ENCODE measurements around the gene UNC5A.

The UNC5A gene

GRCh38 chr5:176814313-176814685 lies 3.9 kb downstream of the UNC5A start:
- Histone ChIP-seq H3K4me1 (ENCODE audit: control insufficient read depth, insufficient read depth, low read depth, low read length) (peaks cover 54% of the 10 kb centered on the region), H2BK15ac (ENCODE audit: low read depth, poor library complexity, severe bottlenecking) (no peak overlapping the region), H3K18ac (ENCODE audit: low read depth in 1 of 2, low read length in 2 of 2) (no peak overlapping the region), H3K23ac (ENCODE audit: low read length in 2 of 2) (no peak overlapping the region), H4K91ac (ENCODE audit: low read length) (no peak overlapping the region), H3K4ac (ENCODE audit: low read depth in 1 of 2, low read length in 2 of 2) (no peak overlapping the region), H3K9me3 (ENCODE audit: control insufficient read depth, low read length) (peaks cover 2% of the 10 kb centered on the region), H3K4me3 (ENCODE audit: insufficient read depth in 1 of 2, low read depth in 1 of 2, low read length in 2 of 2) (no peak overlapping the region), H2AFZ (ENCODE audit: low read depth, low read length) (no peak overlapping the region), H4K8ac (ENCODE audit: low read length) (no peak overlapping the region), H3K14ac (ENCODE audit: low read length in 2 of 2) (no peak overlapping the region), H3K4me2 (ENCODE audit: low read length, poor library complexity, severe bottlenecking) (no peak overlapping the region), H3K79me1 (replicated peaks; ENCODE audit: low read length, poor library complexity, severe bottlenecking) (peaks cover 30% of the 10 kb centered on the region), H3K36me3 (ENCODE audit: control insufficient read depth in 1 of 2, insufficient read depth in 2 of 2, low read depth in 1 of 2, low read length in 2 of 2) (peaks cover 0 to 4% of the 10 kb centered on the region in 2 experiments), H2BK12ac (ENCODE audit: low read length in 2 of 2) (no peak overlapping the region), H2BK120ac (ENCODE audit: low read depth, low read length) (no peak overlapping the region), H3K27me3 (ENCODE audit: control insufficient read depth in 1 of 2, insufficient read depth in 1 of 2, low read length in 2 of 2) (peaks cover 4 to 85% of the 10 kb centered on the region in 2 experiments), H2AK5ac (ENCODE audit: low read length, severe bottlenecking) (no peak overlapping the region), H3K27ac (ENCODE audit: low read length, poor library complexity, severe bottlenecking) (no peak overlapping the region), H2BK5ac (ENCODE audit: low read depth, low read length, poor library complexity, severe bottlenecking) (no peak overlapping the region), H3K9ac (ENCODE audit: low read length) (no peak overlapping the region)
- 82% methylated on average over 6 of the region's 6 CpGs for WGBS
- no peak for DNase-seq

DNA sequence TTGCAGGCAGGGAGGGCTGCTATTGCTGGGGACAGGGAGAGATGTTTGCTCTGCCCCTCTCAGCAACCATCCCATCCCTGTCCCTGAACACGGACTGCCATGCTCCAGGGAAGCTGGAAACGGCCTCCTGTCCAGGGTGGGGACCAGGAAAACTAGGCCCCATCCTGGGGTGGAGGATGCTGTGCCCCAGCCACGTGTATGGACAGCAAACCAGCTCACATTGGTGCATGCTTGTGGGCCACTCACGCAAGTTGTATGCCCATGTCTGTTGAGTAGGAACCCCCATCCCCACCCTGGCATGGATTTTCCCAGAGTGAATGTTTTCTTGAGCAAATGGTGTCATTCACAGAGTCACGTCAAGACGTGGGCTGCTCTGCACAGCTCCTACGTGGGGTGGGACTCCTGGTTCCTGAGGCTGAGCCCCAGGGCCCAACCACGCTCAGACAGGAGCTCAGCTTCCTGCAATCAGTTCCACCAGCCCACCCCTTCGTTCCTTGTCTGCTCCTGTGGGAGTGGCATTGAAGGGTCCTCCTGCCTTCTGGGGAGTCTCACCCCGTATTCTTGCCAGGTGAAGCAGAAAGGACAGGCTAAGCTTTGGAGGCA lies 4.6 kb downstream of the UNC5A start:
- H3K27ac ChIP-seq (ENCODE audit: low read length, poor library complexity, severe bottlenecking): no peak overlapping the region
- no peak overlapping the region for H3K9ac ChIP-seq (ENCODE audit: low read length)
- no peak overlapping the region for H2BK12ac ChIP-seq (ENCODE audit: low read length in 2 of 2)
- H3K36me3 ChIP-seq (ENCODE audit: control insufficient read depth in 1 of 2, insufficient read depth in 2 of 2, low read depth in 1 of 2, low read length in 2 of 2): peaks cover 0 to 4% of the 10 kb centered on the region in 2 experiments
- H2BK120ac ChIP-seq (ENCODE audit: low read depth, low read length): no peak overlapping the region
- WGBS: 55% methylated on average over 10 of the region's 10 CpGs
- no peak overlapping the region for H4K91ac ChIP-seq (ENCODE audit: low read length)
- H3K4me3 ChIP-seq (ENCODE audit: insufficient read depth in 1 of 2, low read depth in 1 of 2, low read length in 2 of 2): no peak overlapping the region
- no peak overlapping the region for H3K14ac ChIP-seq (ENCODE audit: low read length in 2 of 2)
- H3K18ac ChIP-seq (ENCODE audit: low read depth in 1 of 2, low read length in 2 of 2): no peak overlapping the region
- no peak overlapping the region for H2AK5ac ChIP-seq (ENCODE audit: low read length, severe bottlenecking)
- no peak overlapping the region for H2BK15ac ChIP-seq (ENCODE audit: low read depth, poor library complexity, severe bottlenecking)
- H3K4me1 ChIP-seq (ENCODE audit: control insufficient read depth, insufficient read depth, low read depth, low read length): peaks cover 48% of the 10 kb centered on the region
- H3K23ac ChIP-seq (ENCODE audit: low read length in 2 of 2): no peak overlapping the region
- H3K27me3 ChIP-seq (ENCODE audit: control insufficient read depth in 1 of 2, insufficient read depth in 1 of 2, low read length in 2 of 2): peaks cover 0 to 84% of the 10 kb centered on the region in 2 experiments
- H3K4me2 ChIP-seq (ENCODE audit: low read length, poor library complexity, severe bottlenecking): no peak overlapping the region
- H2AFZ ChIP-seq (ENCODE audit: low read depth, low read length): no peak overlapping the region
- H4K8ac ChIP-seq (ENCODE audit: low read length): no peak overlapping the region
- DNase-seq: no peak
- peaks cover 33% of the 10 kb centered on the region for H3K79me1 ChIP-seq (replicated peaks; ENCODE audit: low read length, poor library complexity, severe bottlenecking)
- no peak overlapping the region for H2BK5ac ChIP-seq (ENCODE audit: low read depth, low read length, poor library complexity, severe bottlenecking)
- H3K9me3 ChIP-seq (ENCODE audit: control insufficient read depth, low read length): peaks cover 5% of the 10 kb centered on the region
- H3K4ac ChIP-seq (ENCODE audit: low read depth in 1 of 2, low read length in 2 of 2): no peak overlapping the region

DNA sequence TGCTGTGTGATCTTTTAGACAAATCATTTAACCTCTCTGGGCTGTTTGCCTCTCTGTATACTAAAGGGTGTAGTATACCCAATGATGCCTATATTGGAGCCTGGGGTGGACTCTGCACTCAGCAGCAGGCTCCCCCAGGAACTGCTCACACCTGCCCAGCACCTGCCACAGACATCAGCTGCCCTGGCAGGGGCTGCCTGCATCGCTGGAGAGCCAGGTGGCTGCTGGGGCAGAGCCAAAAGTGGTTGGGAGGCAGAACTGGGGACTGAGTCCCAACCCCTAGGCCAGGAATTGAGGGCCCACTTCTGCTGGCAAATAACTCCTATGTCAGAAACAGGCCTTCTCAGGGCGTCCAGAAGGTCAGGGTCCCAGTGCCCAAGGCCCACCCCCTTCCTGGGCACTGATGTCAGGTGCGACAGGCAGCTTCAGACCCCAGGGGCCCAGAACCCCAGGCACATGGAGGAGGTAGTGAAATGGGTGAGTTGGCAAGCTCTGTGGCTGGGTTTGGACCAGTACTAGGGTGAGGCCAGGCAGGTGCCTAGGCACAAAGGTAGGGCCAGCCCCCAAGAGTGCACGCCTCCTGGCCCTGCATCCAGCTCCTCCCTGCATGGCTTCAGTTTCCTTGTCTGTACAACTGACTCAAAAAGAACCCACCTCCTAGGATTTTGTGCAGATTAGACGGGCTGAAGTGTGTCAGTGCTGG lies 5.8 kb downstream of the UNC5A start:
- H4K91ac ChIP-seq (ENCODE audit: low read length): no peak overlapping the region
- H2BK15ac ChIP-seq (ENCODE audit: low read depth, poor library complexity, severe bottlenecking): no peak overlapping the region
- H2BK5ac ChIP-seq (ENCODE audit: low read depth, low read length, poor library complexity, severe bottlenecking): no peak overlapping the region
- no peak overlapping the region for H2BK120ac ChIP-seq (ENCODE audit: low read depth, low read length)
- WGBS: 75% methylated on average over 5 of the region's 5 CpGs
- H4K8ac ChIP-seq (ENCODE audit: low read length): no peak overlapping the region
- H3K18ac ChIP-seq (ENCODE audit: low read depth in 1 of 2, low read length in 2 of 2): no peak overlapping the region
- H3K4me2 ChIP-seq (ENCODE audit: low read length, poor library complexity, severe bottlenecking): no peak overlapping the region
- H2BK12ac ChIP-seq (ENCODE audit: low read length in 2 of 2): no peak overlapping the region
- peaks cover 29% of the 10 kb centered on the region for H3K79me1 ChIP-seq (replicated peaks; ENCODE audit: low read length, poor library complexity, severe bottlenecking)
- no peak overlapping the region for H3K4me3 ChIP-seq (ENCODE audit: insufficient read depth in 1 of 2, low read depth in 1 of 2, low read length in 2 of 2)
- H3K14ac ChIP-seq (ENCODE audit: low read length in 2 of 2): no peak overlapping the region
- no peak overlapping the region for H3K23ac ChIP-seq (ENCODE audit: low read length in 2 of 2)
- no peak overlapping the region for H3K4ac ChIP-seq (ENCODE audit: low read depth in 1 of 2, low read length in 2 of 2)
- H3K27ac ChIP-seq (ENCODE audit: low read length, poor library complexity, severe bottlenecking): no peak overlapping the region
- H3K9me3 ChIP-seq (ENCODE audit: control insufficient read depth, low read length): peaks cover 5% of the 10 kb centered on the region
- no peak overlapping the region for H2AFZ ChIP-seq (ENCODE audit: low read depth, low read length)
- no peak overlapping the region for H3K9ac ChIP-seq (ENCODE audit: low read length)
- H3K4me1 ChIP-seq (ENCODE audit: control insufficient read depth, insufficient read depth, low read depth, low read length): peaks cover 42% of the 10 kb centered on the region
- H3K27me3 ChIP-seq (ENCODE audit: control insufficient read depth in 1 of 2, insufficient read depth in 1 of 2, low read length in 2 of 2): peaks cover 0 to 90% of the 10 kb centered on the region in 2 experiments
- no peak overlapping the region for H2AK5ac ChIP-seq (ENCODE audit: low read length, severe bottlenecking)
- H3K36me3 ChIP-seq (ENCODE audit: control insufficient read depth in 1 of 2, insufficient read depth in 2 of 2, low read depth in 1 of 2, low read length in 2 of 2): peaks cover 0 to 4% of the 10 kb centered on the region in 2 experiments
- DNase-seq: no peak

DNA sequence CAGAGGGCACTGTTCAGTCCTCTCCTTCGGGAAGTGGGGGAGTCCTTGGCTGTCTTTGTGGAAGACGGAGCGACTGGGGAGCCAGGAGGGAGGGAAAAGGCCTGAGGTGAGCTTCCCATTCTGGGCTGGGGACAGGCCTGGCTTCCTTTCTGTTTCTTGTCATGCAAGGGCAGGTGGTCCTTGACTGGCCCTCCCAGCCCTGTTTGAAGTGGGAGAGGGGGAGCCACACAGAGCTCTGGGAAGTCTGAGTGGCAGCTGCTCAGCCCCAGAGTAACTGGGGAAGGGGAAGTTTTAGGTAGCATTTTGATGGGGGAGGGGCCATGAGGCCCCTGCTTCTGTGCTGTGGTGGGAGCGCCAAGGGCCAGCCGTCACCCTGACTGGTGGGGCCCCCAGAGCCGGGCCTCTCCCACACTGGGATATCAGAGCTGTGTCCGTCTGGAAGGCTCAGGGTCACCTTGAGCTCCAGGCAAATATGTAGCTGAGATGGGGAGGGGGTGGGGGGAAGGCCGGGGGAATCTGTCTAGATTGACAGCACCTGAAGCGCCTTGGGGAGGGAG lies 6.5 kb downstream of the UNC5A start:
- no peak overlapping the region for H2BK15ac ChIP-seq (ENCODE audit: low read depth, poor library complexity, severe bottlenecking)
- H4K91ac ChIP-seq (ENCODE audit: low read length): no peak overlapping the region
- H4K8ac ChIP-seq (ENCODE audit: low read length): no peak overlapping the region
- no peak for DNase-seq
- H3K9me3 ChIP-seq (ENCODE audit: control insufficient read depth, low read length): peaks cover 5% of the 10 kb centered on the region
- no peak overlapping the region for H2BK120ac ChIP-seq (ENCODE audit: low read depth, low read length)
- H2BK12ac ChIP-seq (ENCODE audit: low read length in 2 of 2): no peak overlapping the region
- no peak overlapping the region for H3K4ac ChIP-seq (ENCODE audit: low read depth in 1 of 2, low read length in 2 of 2)
- no peak overlapping the region for H3K9ac ChIP-seq (ENCODE audit: low read length)
- H3K27ac ChIP-seq (ENCODE audit: low read length, poor library complexity, severe bottlenecking): no peak overlapping the region
- 34% methylated on average over 9 of the region's 9 CpGs for WGBS
- H3K4me1 ChIP-seq (ENCODE audit: control insufficient read depth, insufficient read depth, low read depth, low read length): peaks cover 36% of the 10 kb centered on the region
- peaks cover 28% of the 10 kb centered on the region for H3K79me1 ChIP-seq (replicated peaks; ENCODE audit: low read length, poor library complexity, severe bottlenecking)
- no peak overlapping the region for H2AFZ ChIP-seq (ENCODE audit: low read depth, low read length)
- H2BK5ac ChIP-seq (ENCODE audit: low read depth, low read length, poor library complexity, severe bottlenecking): no peak overlapping the region
- H2AK5ac ChIP-seq (ENCODE audit: low read length, severe bottlenecking): no peak overlapping the region
- no peak overlapping the region for H3K18ac ChIP-seq (ENCODE audit: low read depth in 1 of 2, low read length in 2 of 2)
- H3K14ac ChIP-seq (ENCODE audit: low read length in 2 of 2): no peak overlapping the region
- peaks cover 0 to 4% of the 10 kb centered on the region in 2 experiments for H3K36me3 ChIP-seq (ENCODE audit: control insufficient read depth in 1 of 2, insufficient read depth in 2 of 2, low read depth in 1 of 2, low read length in 2 of 2)
- H3K4me2 ChIP-seq (ENCODE audit: low read length, poor library complexity, severe bottlenecking): peak overlapping the region; percentile 19
- H3K4me3 ChIP-seq (ENCODE audit: insufficient read depth in 1 of 2, low read depth in 1 of 2, low read length in 2 of 2): no peak overlapping the region
- peaks cover 0 to 90% of the 10 kb centered on the region in 2 experiments for H3K27me3 ChIP-seq (ENCODE audit: control insufficient read depth in 1 of 2, insufficient read depth in 1 of 2, low read length in 2 of 2)
- no peak overlapping the region for H3K23ac ChIP-seq (ENCODE audit: low read length in 2 of 2)

Measured in mesenchymal stem cell (in vitro differentiated cells and primary cell).